CD8-positive, alpha-beta memory T cell (primary cell): ENCODE measurements around the gene CNIH2. TPM values are rescaled to one million over a fixed set of nuclear protein-coding genes. Genes with fewer than 3 reads are reported as not detected.
A peak's percentile ranks its signal among the peaks of the same experiment; 100 is the strongest.
"Not testable (repeated sequence)": the region's sequence is repeated elsewhere in the genome, so short reads cannot be mapped to it uniquely, and the experiment has no call there.

Experiments
- CTCF ChIA-PET: fragments of 350-600 bp; sonication (Branson Sonifier 250); formaldehyde crosslinking; loops from one replicate; lab custom pipeline; 2021; ENCODE audit warnings: antibody characterized with exemption; lab: Charles Lee
- POLR2A ChIA-PET: fragments of 350-600 bp; sonication (Branson Sonifier 250); formaldehyde crosslinking; loops from one replicate; lab custom pipeline; 2021; ENCODE audit warnings: antibody characterized with exemption; lab: Charles Lee
- DNase-seq, 5 donors: peaks; one replicate each; pipeline versions ENCODE4 v3.0.0 to v3.0.0-alpha.2; 2020 to 2022; ENCODE audit warnings: mixed read lengths in 1 of 5
- H3K27ac ChIP-seq: one replicate; pipeline ENCODE4 v1.7.0; 2013; ENCODE audit warnings: low read depth, mild to moderate bottlenecking, low read length, moderate library complexity
- H3K27me3 ChIP-seq: 2 replicates; pipeline ENCODE4 v1.7.0; 2013; ENCODE audit warnings: low read length, mild to moderate bottlenecking; ENCODE audit not compliant: insufficient read depth, poor library complexity, severe bottlenecking
- H3K36me3 ChIP-seq: 2 replicates; pipeline ENCODE4 v1.7.0; 2013; ENCODE audit warnings: mild to moderate bottlenecking, low read length, moderate library complexity; ENCODE audit not compliant: insufficient read depth
- H3K4me1 ChIP-seq: 2 replicates; pipeline ENCODE4 v1.7.0; 2013; ENCODE audit warnings: mild to moderate bottlenecking, low read length, moderate library complexity; ENCODE audit not compliant: insufficient read depth
- H3K4me3 ChIP-seq: 2 replicates; pipeline ENCODE4 v1.7.0; 2013; ENCODE audit warnings: mild to moderate bottlenecking, low read length
- H3K9me3 ChIP-seq: 2 replicates; pipeline ENCODE4 v1.7.0; 2013; ENCODE audit warnings: mild to moderate bottlenecking, low read length
- H3K27ac Mint-ChIP-seq, 8 donors: one replicate each; pipeline ENCODE4 v1.8.0; 2020 to 2021; ENCODE audit warnings: mixed read lengths in 8 of 8, mild to moderate bottlenecking in 6 of 8, inconsistent platforms in 3 of 8, moderate library complexity in 3 of 8
- H3K27me3 Mint-ChIP-seq, 2 donors: one replicate each; pipeline ENCODE4 v1.8.0; 2020 to 2021; ENCODE audit warnings: mixed read lengths in 2 of 2, mild to moderate bottlenecking in 1 of 2, moderate library complexity in 1 of 2
- H3K36me3 Mint-ChIP-seq, 3 donors: one replicate each; pipeline ENCODE4 v1.8.0; 2020 to 2021; ENCODE audit warnings: mixed read lengths in 3 of 3, inconsistent platforms in 1 of 3, mild to moderate bottlenecking in 1 of 3
- H3K4me1 Mint-ChIP-seq, 3 donors: one replicate each; pipeline ENCODE4 v1.8.0; 2020 to 2021; ENCODE audit warnings: mixed read lengths in 3 of 3, inconsistent platforms in 1 of 3, mild to moderate bottlenecking in 1 of 3
- H3K4me3 Mint-ChIP-seq, 7 donors: one replicate each; pipeline ENCODE4 v1.8.0; 2020 to 2021; ENCODE audit warnings: mixed read lengths in 7 of 7, mild to moderate bottlenecking in 6 of 7, moderate library complexity in 4 of 7, inconsistent platforms in 2 of 7
- H3K9me3 Mint-ChIP-seq, 5 donors: one replicate each; pipeline ENCODE4 v1.8.0; 2020 to 2022; ENCODE audit warnings: mixed read lengths in 5 of 5, mild to moderate bottlenecking in 3 of 5, moderate library complexity in 2 of 5, inconsistent platforms in 1 of 5
- polyA plus RNA-seq: library from polyadenylated mRNA; unstranded; fragments of 300-500 nt; fragmentation: Illumina TruSeq; gene quantifications from one replicate; pipeline ENCODE4 v1.2.3, GENCODE V29; 2021
- total RNA-seq, 2 experiments: library from RNA; stranded (reverse); gene quantifications; one replicate each; pipeline ENCODE4 v1.2.3, GENCODE V29; 2021

CNIH2 gene
- total and polyA plus RNA-seq, 3 experiments from 2014 or later = 2.7 to 2.8 TPM; not detected in 1

DNA sequence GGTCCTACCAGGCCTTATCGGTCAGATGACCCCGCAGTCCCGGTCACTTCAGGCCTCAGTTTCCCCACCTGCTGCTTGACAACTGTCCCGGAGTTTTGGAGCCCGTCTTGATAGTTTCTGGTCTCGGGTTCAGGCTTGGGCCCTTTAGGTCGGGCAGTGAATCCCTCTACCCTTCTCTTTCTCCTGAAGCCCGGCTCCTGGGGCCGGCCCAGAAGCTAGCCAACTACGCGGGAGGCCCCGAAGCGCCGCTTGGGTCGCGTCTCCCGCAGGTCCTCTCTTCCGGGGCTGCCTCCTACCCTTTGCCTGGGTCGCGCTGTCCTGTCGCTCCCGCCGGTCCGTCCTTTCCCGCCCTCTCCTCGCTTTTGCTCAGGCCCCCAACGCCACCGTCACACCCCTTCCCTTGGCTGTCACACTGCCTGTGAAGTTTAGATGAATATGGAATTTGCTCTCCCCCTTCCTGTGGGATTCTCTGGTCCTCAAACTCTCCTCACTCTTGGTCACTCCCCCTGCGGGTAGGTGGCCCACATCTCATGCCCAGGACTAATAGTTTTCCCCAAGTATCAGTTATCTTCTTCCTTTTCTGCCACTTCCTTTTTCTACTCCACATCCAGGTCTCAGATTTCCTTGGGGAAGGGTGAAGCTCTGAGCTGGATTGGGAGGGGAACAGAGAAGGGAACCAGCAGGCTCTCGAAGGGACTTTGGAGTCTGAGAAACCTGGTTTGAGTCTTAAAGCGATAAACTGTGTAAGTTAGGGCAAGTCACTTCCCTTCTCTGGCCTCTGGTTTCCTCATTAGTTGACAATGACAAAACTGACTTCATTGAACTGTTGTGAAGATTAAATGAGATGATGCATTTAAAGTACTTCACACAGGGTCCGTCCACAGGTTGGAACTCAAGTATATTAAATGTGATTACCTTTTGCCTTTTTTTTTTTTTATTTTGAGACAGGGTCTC is 8.7 kb upstream of the CNIH2 start:
- H3K9me3 ChIP-seq = no peaks in the 10 kb centered on the region
- Mint-ChIP-seq H3K27me3 (peaks cover 0 to 7% of the 10 kb centered on the region in 2 donors), H3K9me3 (no peaks in the 10 kb centered on the region), H3K4me1 (peaks cover 57 to 62% (median 61%) of the 10 kb centered on the region in 3 donors), H3K36me3 (peaks cover 9 to 57% (median 12%) of the 10 kb centered on the region in 3 donors), H3K27ac (peak overlapping the region; percentile 87 to 99 (median 97)), H3K4me3 (peak overlapping the region; percentile 90 to 97 (median 95))
- CTCF ChIA-PET = interaction anchor here (1.4 to 2.3 kb wide), 2 partner anchors 14 to 224 kb away, joined by 3 to 8 read pairs; no protein-coding TSS in a partner anchor
- H3K4me1 ChIP-seq = peaks cover 43% of the 10 kb centered on the region
- DNase-seq = no peak
- peak overlapping the region; percentile 71 for H3K27ac ChIP-seq
- peaks cover 29% of the 10 kb centered on the region for H3K36me3 ChIP-seq
- POLR2A ChIA-PET = interaction anchor here (2.2 kb wide), 1 partner anchor 20 kb away, joined by 9 read pairs; the partner anchor contains the start of gene YIF1A
- peak overlapping the region; percentile 73 for H3K4me3 ChIP-seq
- no peaks in the 10 kb centered on the region for H3K27me3 ChIP-seq

DNA sequence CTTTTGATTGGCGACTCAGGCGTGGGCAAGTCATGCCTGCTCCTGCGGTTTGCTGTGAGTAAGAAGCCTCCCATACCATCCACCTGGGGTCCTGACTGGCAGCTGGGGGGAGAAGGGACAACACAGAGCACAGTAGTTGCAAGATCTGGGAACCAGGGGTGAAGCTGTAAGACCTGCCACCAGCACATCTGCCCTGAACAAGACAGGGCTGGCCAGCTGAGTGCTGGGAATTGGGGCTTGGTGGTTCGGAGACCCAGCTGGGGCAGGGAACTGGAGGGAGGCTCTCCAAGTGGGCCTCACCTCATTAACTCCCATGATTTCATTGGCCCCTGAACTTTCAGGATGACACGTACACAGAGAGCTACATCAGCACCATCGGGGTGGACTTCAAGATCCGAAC is 6.2 kb upstream of the CNIH2 start:
- H3K9me3 ChIP-seq = no peaks in the 10 kb centered on the region
- CTCF ChIA-PET = interaction anchor here (0.7 to 4.1 kb wide), 3 partner anchors 9 to 50 kb away, joined by 3 to 25 read pairs (median 3); no protein-coding TSS in a partner anchor
- H3K27me3 ChIP-seq = no peaks in the 10 kb centered on the region
- Mint-ChIP-seq H3K9me3 (no peaks in the 10 kb centered on the region), H3K4me1 (peaks cover 59 to 66% (median 62%) of the 10 kb centered on the region in 3 donors), H3K36me3 (peaks cover 9 to 74% (median 13%) of the 10 kb centered on the region in 3 donors), H3K27ac (peak overlapping the region; percentile 46 to 96 (median 86)), H3K4me3 (peak overlapping the region in 6 of 7 donors; percentile 27 to 86 (median 52)), H3K27me3 (peaks cover 0 to 7% of the 10 kb centered on the region in 2 donors)
- POLR2A ChIA-PET = interaction anchor here (0.6 to 1.6 kb wide), 5 partner anchors 10 to 345 kb away, joined by 3 to 9 read pairs (median 5); partner anchors contain the start of gene YIF1A
- DNase-seq = no peak
- H3K4me3 ChIP-seq = no peak overlapping the region
- H3K36me3 ChIP-seq = peaks cover 36% of the 10 kb centered on the region
- H3K4me1 ChIP-seq = peaks cover 43% of the 10 kb centered on the region
- peak overlapping the region; percentile 16 for H3K27ac ChIP-seq

DNA sequence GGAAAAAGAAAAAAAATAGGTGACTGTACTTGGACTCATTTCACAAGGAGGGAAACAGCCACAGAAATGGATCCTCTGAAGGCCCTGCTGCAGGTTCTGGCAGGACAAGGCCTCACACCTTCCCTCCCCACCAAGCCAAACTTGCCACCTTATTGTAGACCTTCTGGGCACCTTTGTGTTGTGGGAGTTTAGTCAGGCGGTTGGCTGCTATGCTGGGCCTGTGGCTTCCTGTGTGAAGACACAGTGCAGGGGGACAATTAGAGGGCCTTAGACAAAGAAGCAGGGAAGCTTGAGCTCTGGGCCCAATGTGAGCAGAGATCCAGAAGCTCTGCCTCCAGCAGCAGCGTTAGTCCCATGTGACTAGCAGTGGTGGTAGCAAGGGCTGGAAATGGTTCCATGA is 5.4 kb upstream of the CNIH2 start:
- Histone ChIP-seq H3K27me3 (no peaks in the 10 kb centered on the region), H3K4me1 (peaks cover 47% of the 10 kb centered on the region), H3K27ac (peak overlapping the region; percentile 16), H3K36me3 (peaks cover 36% of the 10 kb centered on the region), H3K4me3 (no peak overlapping the region), H3K9me3 (no peaks in the 10 kb centered on the region)
- H3K9me3 Mint-ChIP-seq = no peaks in the 10 kb centered on the region
- H3K36me3 Mint-ChIP-seq = peaks cover 9 to 73% (median 13%) of the 10 kb centered on the region in 3 donors
- DNase-seq = peak in 3 of 5 donors; percentile 28 to 60 (median 30)
- peak overlapping the region; percentile 70 to 93 (median 91) for H3K27ac Mint-ChIP-seq
- peaks cover 0 to 7% of the 10 kb centered on the region in 2 donors for H3K27me3 Mint-ChIP-seq
- peak overlapping the region; percentile 67 to 86 (median 79) for H3K4me3 Mint-ChIP-seq
- CTCF ChIA-PET = interaction anchor here (4.1 kb wide), 1 partner anchor 9 kb away, joined by 25 read pairs; no protein-coding TSS in a partner anchor
- POLR2A ChIA-PET = interaction anchor here (0.7 kb wide), 1 partner anchor 166 kb away, joined by 3 read pairs; the partner anchor contains the start of gene MRPL11
- H3K4me1 Mint-ChIP-seq = peaks cover 56 to 67% (median 60%) of the 10 kb centered on the region in 3 donors

DNA sequence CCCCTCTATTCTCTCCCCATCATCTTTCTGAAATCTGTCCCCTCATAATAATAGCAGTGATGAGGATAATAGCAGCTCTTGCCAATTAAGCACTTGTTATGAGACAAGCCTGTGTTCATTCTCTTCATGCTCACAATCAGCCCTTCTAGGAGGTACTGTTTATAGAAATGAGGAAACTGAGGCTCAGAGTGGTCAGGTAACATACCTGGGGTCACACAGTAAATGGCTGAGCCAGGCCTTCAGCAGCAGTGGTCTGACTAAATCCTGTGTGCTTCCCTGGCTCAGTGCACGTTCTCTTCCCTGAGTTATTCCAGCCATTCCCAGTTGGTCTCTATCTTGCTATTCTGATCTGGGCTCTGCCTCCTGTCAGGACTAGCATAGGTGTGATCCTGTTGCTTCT is 3.8 kb upstream of the CNIH2 start:
- no peaks in the 10 kb centered on the region for H3K9me3 Mint-ChIP-seq
- H3K27me3 Mint-ChIP-seq = peaks cover 0 to 2% of the 10 kb centered on the region in 2 donors
- CTCF ChIA-PET = interaction anchor here (4.1 kb wide), 1 partner anchor 8 kb away, joined by 25 read pairs; no protein-coding TSS in a partner anchor
- H3K4me1 Mint-ChIP-seq = peaks cover 51 to 65% (median 52%) of the 10 kb centered on the region in 3 donors
- no peaks in the 10 kb centered on the region for H3K27me3 ChIP-seq
- H3K27ac ChIP-seq = no peak overlapping the region
- H3K36me3 Mint-ChIP-seq = peaks cover 9 to 63% (median 13%) of the 10 kb centered on the region in 3 donors
- H3K36me3 ChIP-seq = peaks cover 36% of the 10 kb centered on the region
- H3K27ac Mint-ChIP-seq = peak overlapping the region in 3 of 8 donors; percentile 3 to 91 (median 57)
- POLR2A ChIA-PET = no interaction called here
- H3K4me3 Mint-ChIP-seq = peak overlapping the region in 2 of 7 donors; percentile 6 to 38
- H3K4me1 ChIP-seq = peaks cover 56% of the 10 kb centered on the region
- H3K9me3 ChIP-seq = no peaks in the 10 kb centered on the region
- DNase-seq = no peak
- no peak overlapping the region for H3K4me3 ChIP-seq

DNA sequence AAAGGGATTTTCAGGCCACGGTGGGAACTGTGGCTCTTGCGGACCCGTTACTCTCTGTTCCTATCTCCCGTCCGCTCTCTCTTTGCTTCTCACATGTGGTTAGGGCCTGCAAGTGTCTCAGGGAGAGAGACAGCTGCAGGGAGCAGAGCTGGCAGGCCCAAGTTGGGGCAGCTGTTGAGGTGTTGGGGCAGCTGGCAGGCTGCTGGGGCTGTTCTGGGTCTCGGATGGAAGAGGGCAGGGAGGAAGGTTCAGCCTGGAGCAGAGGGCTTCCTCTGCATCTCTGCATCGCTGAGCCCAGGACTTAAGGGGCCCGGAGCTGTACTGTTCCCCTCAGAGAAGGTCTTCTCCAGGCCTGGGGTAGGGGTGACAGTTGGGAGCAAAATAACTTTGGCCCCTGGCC is 2.6 kb upstream of the CNIH2 start:
- peaks cover 0 to 2% of the 10 kb centered on the region in 2 donors for H3K27me3 Mint-ChIP-seq
- no peaks in the 10 kb centered on the region for H3K9me3 Mint-ChIP-seq
- peaks cover 39 to 59% (median 45%) of the 10 kb centered on the region in 3 donors for H3K4me1 Mint-ChIP-seq
- peaks cover 45% of the 10 kb centered on the region for H3K4me1 ChIP-seq
- DNase-seq = no peak
- ChIA-PET POLR2A (no interaction called here), CTCF (no interaction called here)
- H3K27ac Mint-ChIP-seq = peak overlapping the region in 2 of 8 donors; percentile 36 to 67
- H3K4me3 ChIP-seq = no peak overlapping the region
- H3K36me3 ChIP-seq = peaks cover 36% of the 10 kb centered on the region
- no peak overlapping the region for H3K27ac ChIP-seq
- no peaks in the 10 kb centered on the region for H3K9me3 ChIP-seq
- H3K4me3 Mint-ChIP-seq = peak overlapping the region in 1 of 7 donors; percentile 61
- no peaks in the 10 kb centered on the region for H3K27me3 ChIP-seq
- peaks cover 9 to 59% (median 13%) of the 10 kb centered on the region in 3 donors for H3K36me3 Mint-ChIP-seq

DNA sequence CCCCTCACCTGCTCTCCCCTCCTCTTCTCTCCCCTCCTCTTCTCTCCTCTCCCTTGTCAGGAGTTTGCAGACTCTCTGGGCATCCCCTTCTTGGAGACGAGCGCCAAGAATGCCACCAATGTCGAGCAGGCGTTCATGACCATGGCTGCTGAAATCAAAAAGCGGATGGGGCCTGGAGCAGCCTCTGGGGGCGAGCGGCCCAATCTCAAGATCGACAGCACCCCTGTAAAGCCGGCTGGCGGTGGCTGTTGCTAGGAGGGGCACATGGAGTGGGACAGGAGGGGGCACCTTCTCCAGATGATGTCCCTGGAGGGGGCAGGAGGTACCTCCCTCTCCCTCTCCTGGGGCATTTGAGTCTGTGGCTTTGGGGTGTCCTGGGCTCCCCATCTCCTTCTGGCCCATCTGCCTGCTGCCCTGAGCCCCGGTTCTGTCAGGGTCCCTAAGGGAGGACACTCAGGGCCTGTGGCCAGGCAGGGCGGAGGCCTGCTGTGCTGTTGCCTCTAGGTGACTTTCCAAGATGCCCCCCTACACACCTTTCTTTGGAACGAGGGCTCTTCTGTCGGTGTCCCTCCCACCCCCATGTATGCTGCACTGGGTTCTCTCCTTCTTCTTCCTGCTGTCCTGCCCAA is 1.9 kb upstream of the CNIH2 start:
- Mint-ChIP-seq H3K36me3 (peaks cover 6 to 55% (median 13%) of the 10 kb centered on the region in 3 donors), H3K4me3 (no peak overlapping the region), H3K27me3 (peaks cover 0 to 5% of the 10 kb centered on the region in 2 donors), H3K27ac (peak overlapping the region in 2 of 8 donors; percentile 45 to 69), H3K4me1 (peaks cover 36 to 57% (median 44%) of the 10 kb centered on the region in 3 donors), H3K9me3 (no peaks in the 10 kb centered on the region)
- no peaks in the 10 kb centered on the region for H3K9me3 ChIP-seq
- DNase-seq = no peak
- no peak overlapping the region for H3K4me3 ChIP-seq
- peaks cover 36% of the 10 kb centered on the region for H3K36me3 ChIP-seq
- POLR2A ChIA-PET = no interaction called here
- CTCF ChIA-PET = no interaction called here
- H3K27ac ChIP-seq = no peak overlapping the region
- no peaks in the 10 kb centered on the region for H3K27me3 ChIP-seq
- H3K4me1 ChIP-seq = peaks cover 39% of the 10 kb centered on the region

DNA sequence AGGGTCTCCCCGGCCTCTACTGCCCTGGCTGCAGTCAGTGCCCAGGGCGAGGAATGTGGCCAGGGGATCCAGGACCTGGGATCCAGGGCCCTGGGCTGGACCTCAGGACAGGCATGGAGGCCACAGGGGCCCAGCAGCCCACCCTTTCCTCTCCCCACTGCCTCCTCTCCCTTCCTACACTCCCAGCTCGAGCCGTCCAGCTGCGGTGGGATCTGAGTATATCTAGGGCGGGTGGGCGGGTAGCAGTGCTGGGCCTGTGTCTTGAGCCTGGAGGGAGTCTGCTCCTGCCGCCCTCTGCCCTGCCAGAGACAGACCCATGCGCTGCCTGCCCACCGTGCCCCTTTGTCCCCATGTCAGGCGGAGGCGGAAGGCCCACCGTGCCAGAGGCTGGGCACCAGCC is 1.4 kb upstream of the CNIH2 start:
- peaks cover 36% of the 10 kb centered on the region for H3K36me3 ChIP-seq
- not testable (repeated sequence) for H3K4me3 ChIP-seq, H3K9me3 Mint-ChIP-seq, H3K27me3 ChIP-seq, H3K9me3 ChIP-seq, DNase-seq, H3K27ac ChIP-seq, H3K27me3 Mint-ChIP-seq
- peaks cover 39 to 60% (median 46%) of the 10 kb centered on the region in 3 donors for H3K4me1 Mint-ChIP-seq
- H3K27ac Mint-ChIP-seq = peak overlapping the region in 3 of 8 donors; percentile 15 to 69 (median 60)
- peak overlapping the region in 4 of 7 donors; percentile 7 to 57 (median 46) for H3K4me3 Mint-ChIP-seq
- ChIA-PET POLR2A (interaction anchor here (0.8 to 1.0 kb wide), 2 partner anchors 11 to 13 kb away, joined by 3 to 4 read pairs; partner anchors contain the start of gene YIF1A), CTCF (interaction anchor here (0.8 kb wide), 1 partner anchor 12 kb away, joined by 3 read pairs; the partner anchor contains the start of gene YIF1A)
- H3K4me1 ChIP-seq = peaks cover 37% of the 10 kb centered on the region
- peaks cover 6 to 53% (median 13%) of the 10 kb centered on the region in 3 donors for H3K36me3 Mint-ChIP-seq
